ENCODE results near the gene HDGF. TPM values are rescaled to one million over a fixed set of nuclear protein-coding genes. Genes with fewer than 3 reads are reported as not detected.

The HDGF gene
- total RNA-seq, 4 donors from 2014 or later, result 180 to 278 (median 236) TPM

GRCh38 chr1:156692925-156693847 is 58.3 kb downstream of the HDGF start:
- TF ChIP-seq POLR2A (IDR thresholded peaks at IDR 0.05) (no peak), CTCF (IDR thresholded peaks at IDR 0.05) (no peak)
- Histone ChIP-seq H3K27ac (peak overlapping the region; percentile 68 to 89 (median 84)), H3K9me3 (no peaks in the 10 kb centered on the region), H3K36me3 (peaks cover 0 to 3% (median 0%) of the 10 kb centered on the region in 3 donors), H3K4me1 (peaks cover 34 to 78% (median 55%) of the 10 kb centered on the region in 3 donors), H3K4me3 (no peak overlapping the region), H3K27me3 (peaks cover 0 to 62% (median 0%) of the 10 kb centered on the region in 4 donors)
- no peak for DNase-seq
- intact Hi-C loops (cut with DNase I), result loop anchor here (5.0 kb wide), 1 partner anchor 34 kb away; the partner anchor contains the start of genes ISG20L2 and METTL25B
- 41 to 59% methylated on average over 13 of the region's 16 CpGs for WGBS, 2 donors

- H3K36me3 ChIP-seq, result no peaks in the 10 kb centered on the region
- DNase-seq, result no peak
- H3K4me3 ChIP-seq, result peak overlapping the region in 1 of 4 donors; percentile 10
- TF ChIP-seq CTCF (IDR thresholded peaks at IDR 0.05) (no peak), POLR2A (IDR thresholded peaks at IDR 0.05) (no peak)
- intact Hi-C loops (cut with DNase I), result loop anchor here (5.0 kb wide), 1 partner anchor 35 kb away; the partner anchor contains the start of genes ISG20L2 and METTL25B
- peaks cover 0 to 65% (median 0%) of the 10 kb centered on the region in 4 donors for H3K27me3 ChIP-seq
- peak overlapping the region; percentile 68 to 89 (median 84) for H3K27ac ChIP-seq
- H3K9me3 ChIP-seq, result no peaks in the 10 kb centered on the region
- peaks cover 34 to 71% (median 55%) of the 10 kb centered on the region in 3 donors for H3K4me1 ChIP-seq
- 11% methylated on average over 7 to 8 of the region's 13 CpGs for WGBS, 2 donors
Observed at GRCh38 chr1:156692441-156692924, 59.0 kb downstream of the HDGF start.

Other genes with a start within 250 kb of the HDGF start
- 10 to 100 TPM in 1 of 4 donors, 1 to 10 TPM in 3; 7.1 to 12.8 (median 8.6) TPM for gene IQGAP3, start 179.1 kb downstream of the HDGF start, total RNA-seq
- gene TTC24, start 172.0 kb downstream of the HDGF start, total RNA-seq, result not detected
- 10 to 100 TPM; 36.5 to 64.4 (median 52.8) TPM for gene NAXE, start 159.9 kb downstream of the HDGF start, total RNA-seq
- 10 to 100 TPM; 14.0 to 41.8 (median 25.0) TPM for gene GPATCH4, start 150.2 kb downstream of the HDGF start, total RNA-seq
- under 1 TPM in 1 of 4 donors, not detected in 3; 0.18 TPM for gene HAPLN2, start 132.3 kb downstream of the HDGF start, total RNA-seq
- not detected for gene BCAN, start 109.6 kb downstream of the HDGF start, total RNA-seq
- gene NES, start 74.3 kb downstream of the HDGF start, total RNA-seq, result 1 to 10 TPM; 3.5 to 8.0 (median 5.4) TPM
- 100 to 1,000 TPM; 149 to 916 (median 441) TPM for gene CRABP2, start 46.1 kb downstream of the HDGF start, total RNA-seq
- gene METTL25B, start 23.2 kb downstream of the HDGF start, total RNA-seq, result 10 to 100 TPM in 3 of 4 donors, 1 to 10 TPM in 1; 9.7 to 44.9 (median 17.6) TPM
- gene ISG20L2, start 22.9 kb downstream of the HDGF start, total RNA-seq, result 10 to 100 TPM; 22.3 to 32.8 (median 28.4) TPM
- 10 to 100 TPM; 39.5 to 45.8 (median 42.3) TPM for gene MRPL24, start 10.6 kb downstream of the HDGF start, total RNA-seq
- 10 to 100 TPM; 35.6 to 42.6 (median 38.3) TPM for gene PRCC, start 15.9 kb upstream of the HDGF start, total RNA-seq
- 1 to 10 TPM in 2 of 4 donors, under 1 TPM in 1, not detected in 1; 0.32 to 2.0 (median 1.7) TPM for gene SH2D2A, start 65.2 kb upstream of the HDGF start, total RNA-seq
- not detected for gene INSRR, start 107.4 kb upstream of the HDGF start, total RNA-seq
- under 1 TPM in 2 of 4 donors, not detected in 2; 0.09 to 0.57 TPM for gene NTRK1, start 109.2 kb upstream of the HDGF start, total RNA-seq
- 1 to 10 TPM; 1.1 to 4.6 (median 2.7) TPM for gene PEAR1, start 142.0 kb upstream of the HDGF start, total RNA-seq
- not detected for gene LRRC71, start 169.0 kb upstream of the HDGF start, total RNA-seq